G401 (cell line): ENCODE measurements around the gene XPO6. TPM values are rescaled to one million over a fixed set of nuclear protein-coding genes. Genes with fewer than 3 reads are reported as not detected.
A peak's percentile ranks its signal among the peaks of the same experiment; 100 is the strongest.

ENCODE experiments used
- DNase-seq: peaks from one replicate; pipeline ENCODE4 v3.0.0-alpha.2; 2015; ENCODE audit warnings: low spot score
- in situ Hi-C: cut with HindIII; loops from 2 replicates; pipeline ENCODE4 v1.10.0; 2016; ENCODE audit warnings: low sequenced_read_pairs, mixed read lengths
- total RNA-seq: library from RNA; depleted of rRNA; stranded (reverse); fragments of >200 nt; shearing (Covaris generic); gene quantifications from 2 replicates; pipeline ENCODE4 v1.2.3, GENCODE V29; 2014

Gene XPO6
- total RNA-seq, 1 experiment from 2014 or later: 98.0 TPM

DNA sequence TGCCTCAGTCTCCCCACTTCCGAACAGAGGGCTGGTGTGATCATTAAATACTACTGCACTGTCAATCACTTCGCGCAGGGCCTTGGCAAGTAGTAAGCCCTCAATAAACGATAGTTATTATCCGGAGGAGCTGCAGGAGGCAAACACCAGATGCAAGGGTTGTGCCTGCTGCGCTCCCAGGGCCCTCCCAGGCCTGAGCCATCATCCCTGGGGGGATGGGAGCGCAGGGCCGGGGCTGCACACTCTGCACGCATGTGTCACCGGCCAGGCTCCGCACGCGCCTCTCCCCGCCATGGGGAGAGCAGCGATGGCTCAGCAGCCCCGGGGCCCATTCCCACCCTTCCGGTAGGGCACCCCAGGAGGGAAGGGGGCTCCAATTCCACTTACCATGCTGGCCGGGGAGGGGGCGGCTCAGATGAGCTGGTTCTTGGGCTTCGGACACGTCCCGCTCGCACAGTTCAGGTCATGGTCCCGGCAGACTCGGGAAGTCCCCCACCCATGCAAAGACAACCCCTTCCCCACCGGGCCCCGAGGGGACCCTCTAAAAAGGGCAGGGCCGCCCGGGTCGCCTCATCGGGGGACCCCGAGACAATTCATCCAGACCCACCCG lies 681 bp downstream of the XPO6 start:
- DNase-seq: peak; percentile 51
- in situ Hi-C loops: no loop called here

DNA sequence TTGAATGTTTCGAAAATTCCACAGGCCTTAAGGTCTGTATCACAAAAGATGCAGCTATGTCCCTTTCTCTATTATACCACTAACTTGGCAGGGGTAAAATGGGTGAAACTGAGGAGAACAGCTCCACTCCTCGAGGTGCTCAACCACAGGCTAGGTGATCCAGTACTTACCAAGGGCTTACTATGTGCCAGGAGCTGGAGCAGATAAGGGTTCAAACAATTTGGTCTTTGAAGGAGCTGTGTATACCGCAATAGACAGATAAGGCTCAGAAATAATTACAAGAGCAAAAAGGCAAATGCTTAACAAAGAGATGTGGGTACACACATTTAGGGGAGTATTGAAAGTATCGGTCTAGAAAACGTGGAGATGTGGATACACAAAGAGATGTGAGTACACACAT lies 1.5 kb downstream of the XPO6 start:
- DNase-seq: peak; percentile 29
- in situ Hi-C loops: no loop called here

DNA sequence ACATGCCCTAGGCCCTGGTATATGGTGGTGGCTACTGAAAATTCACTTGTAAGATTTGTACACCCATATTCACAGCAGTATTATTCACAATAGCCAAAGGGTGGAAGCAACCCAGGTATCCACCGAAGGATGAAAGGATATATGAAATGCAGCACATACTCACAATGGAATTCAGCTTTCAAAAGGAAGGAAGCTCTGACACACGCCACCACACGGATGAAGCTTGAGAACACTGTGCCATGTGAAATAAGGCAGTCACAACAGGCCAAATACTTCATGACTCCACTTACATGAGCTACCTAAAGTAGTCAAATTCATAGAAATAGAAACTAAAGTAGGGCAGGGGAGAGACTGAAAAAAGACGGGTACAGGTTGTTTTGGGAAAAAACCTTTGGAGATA lies 2.9 kb downstream of the XPO6 start:
- no peak for DNase-seq
- in situ Hi-C loops: no loop called here

DNA sequence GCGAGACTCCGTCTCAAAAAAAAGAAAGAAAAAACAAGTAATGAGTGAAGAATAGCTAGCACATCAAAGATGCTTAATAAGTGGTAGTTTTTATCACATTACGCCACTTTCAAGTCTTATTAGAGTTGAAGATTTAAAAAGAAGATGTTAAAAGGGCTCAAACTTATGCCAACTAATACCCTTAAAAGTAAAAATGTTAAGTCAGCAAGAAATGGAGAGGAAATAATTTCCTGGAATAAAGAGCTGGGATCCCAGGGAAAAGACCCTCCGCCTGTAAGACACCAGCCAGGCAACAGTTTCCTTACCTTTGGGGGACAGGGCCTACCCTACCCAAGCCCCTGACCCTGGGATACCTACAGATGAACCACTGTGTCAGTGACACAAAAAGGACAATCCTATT lies 3.6 kb downstream of the XPO6 start:
- in situ Hi-C loops: no loop called here
- no peak for DNase-seq

DNA sequence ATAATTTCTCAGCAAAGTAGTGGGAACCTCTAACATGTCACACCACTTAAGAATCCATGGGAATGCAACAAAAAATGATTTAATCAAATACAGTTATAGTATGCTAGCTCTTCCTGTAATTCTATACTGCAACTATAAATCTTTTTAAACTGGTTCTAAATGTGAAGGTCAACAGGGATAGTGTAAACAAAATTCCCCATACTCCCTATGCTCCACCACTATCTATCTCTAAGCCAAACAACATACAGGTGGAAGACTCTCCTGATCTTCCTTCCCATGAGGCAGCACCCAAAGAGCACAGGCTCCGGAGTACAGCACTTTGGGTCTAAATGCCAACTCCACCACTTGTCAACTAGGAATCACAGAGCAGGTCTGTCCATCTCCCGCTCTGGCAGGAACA lies 4.4 kb downstream of the XPO6 start:
- in situ Hi-C loops: no loop called here
- DNase-seq: no peak

DNA sequence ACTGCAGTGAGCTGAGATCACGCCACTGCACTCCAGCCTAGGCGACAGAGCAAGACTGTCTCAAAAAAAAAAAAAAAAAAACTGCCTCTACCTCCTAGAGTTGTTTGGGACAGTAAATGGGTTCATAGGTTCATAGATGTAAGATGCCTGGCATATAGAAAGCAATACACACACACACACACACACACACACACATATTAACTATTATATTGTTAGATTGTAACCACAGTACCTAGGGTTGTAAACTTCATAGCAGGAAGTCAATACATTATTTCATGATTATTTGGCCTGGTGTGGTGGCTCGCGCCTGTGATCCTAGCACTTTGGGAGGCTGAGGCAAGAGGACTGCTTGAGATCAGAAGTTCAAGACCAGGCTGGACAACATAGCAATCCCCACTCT lies 5.8 kb downstream of the XPO6 start:
- no peak for DNase-seq
- in situ Hi-C loops: no loop called here

DNA sequence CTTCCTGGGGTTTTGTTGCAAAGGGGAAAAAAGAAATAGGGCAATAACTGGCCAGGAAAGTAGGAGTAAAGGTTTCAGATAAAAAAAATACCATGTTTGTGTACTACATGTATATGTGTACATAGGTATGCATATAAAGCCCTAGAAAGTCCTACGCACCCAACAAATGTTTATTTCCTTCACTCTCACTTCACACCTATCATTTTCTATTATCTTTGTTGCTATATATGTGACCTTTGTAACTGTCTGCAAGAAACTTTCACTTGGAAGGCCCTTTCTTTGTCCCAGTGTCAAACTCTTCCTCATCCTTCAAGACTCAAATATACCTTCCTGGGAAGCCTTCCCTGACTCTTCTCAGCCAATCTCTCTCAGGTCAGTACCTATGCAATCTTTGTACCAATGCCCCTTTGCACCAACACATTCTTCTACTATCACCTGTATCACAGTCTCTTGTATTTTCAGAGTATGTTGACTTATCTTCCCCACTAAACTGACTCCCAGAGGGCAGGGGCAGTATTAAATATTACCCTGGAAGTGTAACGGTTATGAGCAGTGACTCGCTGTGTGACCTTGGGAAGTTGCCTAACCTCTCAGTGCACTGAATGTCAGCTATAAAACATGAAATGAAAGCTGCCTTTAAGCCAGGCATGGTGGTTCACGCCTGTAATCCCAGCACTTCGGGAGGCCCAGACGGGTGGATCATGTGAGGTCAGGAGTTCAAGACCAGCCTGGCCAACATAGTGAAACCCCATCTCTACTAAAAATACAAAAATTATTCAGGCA lies 6.5 kb downstream of the XPO6 start:
- in situ Hi-C loops: no loop called here
- no peak for DNase-seq

DNA sequence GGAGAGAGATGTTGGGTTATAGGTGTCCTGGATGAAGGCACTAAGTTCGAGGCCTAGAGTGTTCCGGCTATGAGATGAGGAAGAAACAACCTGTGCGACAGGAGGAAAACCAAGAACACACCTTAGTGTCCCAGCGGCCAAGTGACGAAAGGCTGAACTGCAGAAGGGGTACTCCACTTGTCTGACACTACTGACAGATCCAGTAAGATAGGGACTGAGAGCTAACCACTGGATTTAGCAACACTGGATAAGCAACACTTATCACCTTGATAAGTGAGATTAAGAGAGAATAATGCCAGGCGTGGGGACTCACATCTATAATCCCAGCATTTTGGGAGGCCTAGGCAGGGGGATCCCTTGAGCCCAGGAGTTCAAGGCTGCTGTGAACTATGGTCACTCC lies 7.1 kb downstream of the XPO6 start:
- in situ Hi-C loops: no loop called here

DNA sequence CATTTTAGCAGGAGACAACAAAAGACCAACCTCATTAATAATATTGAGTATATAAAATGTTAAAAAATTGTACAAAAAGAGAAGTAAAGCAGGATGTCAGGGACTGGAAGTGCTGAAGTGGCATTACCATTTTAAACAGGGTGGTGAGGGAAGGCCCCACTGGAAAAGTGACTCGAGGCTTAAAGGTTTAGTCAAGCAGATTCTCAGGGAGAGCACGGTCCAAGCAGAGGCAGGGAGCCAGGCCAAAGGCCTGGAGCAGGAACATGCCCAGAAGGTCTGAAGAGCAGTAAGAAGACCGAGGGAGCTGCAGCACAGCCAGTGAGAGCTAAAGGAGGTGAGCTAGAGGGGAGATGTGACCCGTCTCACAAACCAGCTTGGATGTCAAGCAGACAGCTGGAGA lies 7.6 kb downstream of the XPO6 start:
- no peak for DNase-seq
- in situ Hi-C loops: no loop called here

More for the DNA sequence above, 7.1 kb downstream of the XPO6 start:
- no peak for DNase-seq

DNA sequence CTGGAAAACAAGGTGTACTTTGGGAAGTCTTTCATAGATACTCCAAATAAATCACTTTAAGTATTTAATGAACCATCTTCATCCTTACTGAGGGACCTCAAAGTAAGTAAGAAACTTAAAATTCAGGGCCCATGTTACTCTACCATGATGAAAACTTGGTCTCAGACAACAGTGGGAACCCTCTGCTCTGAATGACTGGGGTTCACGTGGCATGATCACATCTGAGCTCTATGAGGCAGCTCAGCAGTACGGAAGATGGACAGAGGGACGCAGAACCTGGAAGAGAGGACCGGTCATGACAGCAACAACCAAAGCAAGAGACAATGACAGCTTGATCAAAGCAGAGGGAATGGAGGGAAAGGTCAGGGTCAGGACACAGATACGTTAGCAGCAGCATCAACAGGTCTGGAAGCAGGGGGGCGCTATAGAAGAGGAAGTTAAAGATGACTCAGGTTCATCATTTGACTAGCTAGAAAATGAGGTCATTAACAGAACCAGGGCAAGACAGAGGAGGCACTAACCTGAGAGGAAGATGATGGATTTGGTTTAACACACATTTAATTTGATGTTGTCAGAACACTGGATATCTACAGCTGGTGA lies 9.5 kb downstream of the XPO6 start:
- DNase-seq: no peak
- in situ Hi-C loops: no loop called here

DNA sequence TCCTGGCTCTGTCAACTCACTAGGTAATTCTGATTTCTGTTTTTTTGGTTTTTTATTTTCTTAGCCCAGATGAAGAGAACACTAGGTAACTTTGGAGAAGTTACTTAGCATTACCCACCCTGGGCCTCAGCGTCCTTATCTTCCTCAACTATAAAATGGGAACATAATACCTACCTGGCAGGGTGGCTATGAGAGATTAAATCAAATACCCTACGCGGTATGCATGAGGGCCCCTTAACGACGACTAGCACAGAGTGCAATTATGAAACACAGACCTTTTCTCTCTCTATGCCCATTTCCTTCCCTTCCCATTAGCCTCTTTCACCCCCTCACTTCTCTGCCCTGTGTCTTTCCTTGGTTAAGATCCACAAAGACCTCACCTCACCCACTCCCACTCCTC lies 11.1 kb downstream of the XPO6 start:
- no peak for DNase-seq
- in situ Hi-C loops: no loop called here

DNA sequence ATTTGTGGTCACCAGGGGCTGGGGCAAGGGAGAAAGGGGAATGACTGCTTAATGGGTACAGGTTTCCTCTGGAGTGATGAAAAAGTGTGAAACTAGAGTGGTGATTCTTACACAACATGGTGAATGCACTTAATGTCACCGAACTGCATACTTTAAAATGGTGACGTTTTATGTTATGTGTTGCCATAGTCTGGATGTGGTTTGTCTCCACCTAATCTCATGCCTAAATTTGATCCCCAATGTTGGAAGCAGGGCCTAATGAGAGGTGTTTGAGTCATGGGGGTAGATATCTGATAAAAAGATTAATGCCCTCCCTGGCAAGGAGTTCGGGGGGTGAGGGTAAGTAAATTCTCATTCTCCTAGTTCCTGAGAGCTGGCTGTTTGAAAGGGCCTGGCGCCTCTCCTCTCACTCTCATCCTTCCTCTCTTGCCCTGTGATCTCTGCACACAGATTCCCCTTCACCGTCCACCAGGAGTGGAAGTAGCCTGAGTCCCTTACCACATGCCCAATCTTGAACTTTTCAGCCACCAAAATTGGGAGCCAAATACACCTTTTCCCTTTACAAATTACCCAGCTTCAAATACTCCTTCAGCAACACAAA lies 15.3 kb downstream of the XPO6 start:
- in situ Hi-C loops: no loop called here
- no peak for DNase-seq

DNA sequence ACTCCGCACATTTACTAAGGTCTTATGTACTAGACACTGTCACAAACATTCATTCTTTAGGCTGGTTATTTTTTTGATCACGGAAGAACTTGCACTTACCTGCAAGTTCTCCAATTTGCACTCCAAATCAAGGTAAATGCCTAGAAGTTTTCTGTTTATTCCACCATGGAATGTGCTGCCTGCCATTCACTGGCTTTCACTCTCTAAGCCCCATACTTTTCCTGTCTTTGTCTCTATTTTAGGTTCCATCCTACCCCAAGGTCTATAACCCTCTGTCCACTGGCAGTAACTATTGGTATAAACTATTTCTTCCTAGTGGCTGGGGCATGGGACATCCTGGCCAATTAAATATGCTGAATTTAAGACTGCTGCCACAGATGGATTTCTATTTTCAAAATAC lies 15.9 kb downstream of the XPO6 start:
- no peak for DNase-seq
- in situ Hi-C loops: no loop called here

DNA sequence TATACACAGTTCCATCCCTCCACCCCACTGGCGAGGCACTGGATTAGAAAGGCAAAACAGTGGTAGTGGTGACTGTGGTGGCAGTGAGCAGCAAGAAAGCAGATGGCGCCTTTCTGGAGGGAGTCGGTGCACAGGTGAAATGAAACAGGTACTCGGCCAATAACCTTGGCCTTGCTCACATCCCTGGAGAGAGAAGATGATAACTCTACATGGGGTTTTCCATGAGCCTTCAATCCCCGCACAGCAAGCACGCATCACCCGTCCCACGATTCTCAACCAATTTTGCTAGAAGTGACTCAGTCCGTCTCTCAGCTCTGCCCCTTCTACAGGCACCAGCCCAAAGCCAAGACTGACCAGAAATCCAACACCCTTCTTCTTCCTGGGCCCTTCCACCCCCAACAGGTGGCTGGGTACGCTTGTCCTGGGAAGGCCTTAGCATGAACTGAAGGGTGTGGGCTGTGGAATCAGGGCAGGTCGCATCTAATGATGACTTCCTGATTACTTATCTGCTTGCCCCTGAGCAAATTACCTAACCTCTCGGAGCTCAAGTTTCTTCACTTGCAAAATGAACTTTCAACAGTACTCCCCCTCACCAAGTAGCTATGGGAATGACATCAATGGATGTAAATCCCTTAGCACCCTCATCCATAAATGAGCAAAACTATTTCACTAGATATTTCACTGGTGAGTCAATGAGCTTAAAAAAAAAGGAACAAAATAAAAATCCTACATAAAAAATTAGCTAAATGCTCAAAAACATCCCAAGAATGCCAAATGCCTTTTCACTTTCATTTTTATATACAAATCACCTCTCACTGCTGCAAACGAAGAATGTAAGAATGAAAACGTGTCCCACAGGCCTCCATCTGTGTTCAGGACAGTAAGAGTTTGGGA lies 18.0 kb downstream of the XPO6 start:
- DNase-seq: peak; percentile 27
- in situ Hi-C loops: no loop called here

DNA sequence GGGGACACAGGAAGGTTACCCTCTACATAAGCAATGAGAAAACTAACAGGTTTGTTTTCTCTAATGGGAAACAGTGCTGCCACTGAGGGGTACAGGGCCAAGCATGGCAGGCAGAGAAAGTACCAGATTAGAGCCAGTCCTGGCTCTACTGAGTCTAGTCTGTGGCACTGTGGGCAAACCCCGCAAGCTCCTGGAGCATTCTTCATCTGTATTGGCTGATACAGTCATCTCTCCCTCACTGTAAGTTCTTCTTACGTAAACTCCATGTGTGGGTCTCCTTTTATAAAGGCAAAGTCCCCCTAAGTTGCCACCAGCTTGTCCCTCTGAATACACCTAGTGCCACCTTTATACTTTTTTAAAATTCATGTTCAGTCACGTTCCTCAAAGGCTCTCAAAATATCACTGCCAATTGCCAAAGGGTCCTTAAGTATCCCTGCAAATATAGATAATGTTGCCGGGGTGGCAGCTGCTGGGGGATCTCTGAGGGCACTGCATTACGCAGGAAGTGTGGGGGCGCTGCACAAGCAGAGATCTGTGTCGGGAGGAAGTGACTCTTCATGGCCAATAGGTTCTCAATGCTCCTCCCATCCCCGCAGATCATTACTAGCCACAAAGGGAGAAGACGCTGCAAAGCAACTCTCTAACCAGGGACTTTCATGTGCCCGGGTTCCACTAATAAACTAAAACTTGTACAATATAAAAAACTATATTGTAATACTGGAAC lies 18.8 kb downstream of the XPO6 start:
- DNase-seq: no peak
- in situ Hi-C loops: no loop called here

DNA sequence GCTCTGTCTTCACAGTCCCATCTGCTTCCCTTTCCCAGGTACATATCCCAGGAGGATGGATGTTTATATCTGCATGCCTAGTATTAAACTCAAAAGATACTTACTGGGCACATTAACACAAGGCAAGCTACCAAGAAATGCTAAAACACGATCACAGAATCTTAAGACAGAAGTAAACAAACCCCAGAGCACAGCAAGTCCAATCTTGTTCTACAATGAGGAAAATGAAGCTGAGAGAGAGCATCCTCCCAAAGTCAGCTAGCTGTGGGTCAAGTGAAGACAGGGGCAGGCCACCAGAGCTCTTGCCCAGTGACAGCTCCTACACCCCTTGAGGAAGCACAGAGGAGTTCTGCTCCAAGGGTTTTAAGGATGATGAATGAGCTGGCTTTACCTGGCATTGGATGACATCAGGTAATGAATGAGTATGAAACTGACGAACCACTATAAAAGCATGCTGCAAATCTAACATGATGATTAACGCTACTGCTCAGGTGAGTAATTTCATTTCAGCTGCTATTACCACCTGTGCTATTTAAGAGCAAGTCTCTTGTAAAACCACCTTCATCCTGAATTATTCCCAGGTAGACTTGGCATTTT lies 20.3 kb downstream of the XPO6 start:
- in situ Hi-C loops: no loop called here
- DNase-seq: no peak

DNA sequence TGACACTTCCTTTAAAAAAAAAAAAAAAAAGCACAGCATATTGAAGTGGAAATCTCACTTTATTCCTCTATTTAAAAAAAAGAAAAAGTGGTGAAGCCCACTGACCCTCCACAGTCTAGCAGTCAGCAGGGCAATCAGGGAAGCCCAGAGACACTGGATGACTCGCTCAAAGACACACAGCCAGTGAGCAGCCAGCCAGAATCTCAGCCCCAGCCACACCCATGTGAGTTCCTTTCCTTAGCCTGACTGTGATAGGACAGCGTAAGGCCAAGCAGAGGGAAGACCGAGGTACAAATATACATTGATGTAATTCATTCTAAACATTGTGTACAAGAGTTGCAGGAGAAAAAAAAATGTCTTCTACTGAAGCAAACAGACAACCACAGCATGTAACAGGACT lies 22.5 kb downstream of the XPO6 start:
- in situ Hi-C loops: no loop called here
- no peak for DNase-seq

DNA sequence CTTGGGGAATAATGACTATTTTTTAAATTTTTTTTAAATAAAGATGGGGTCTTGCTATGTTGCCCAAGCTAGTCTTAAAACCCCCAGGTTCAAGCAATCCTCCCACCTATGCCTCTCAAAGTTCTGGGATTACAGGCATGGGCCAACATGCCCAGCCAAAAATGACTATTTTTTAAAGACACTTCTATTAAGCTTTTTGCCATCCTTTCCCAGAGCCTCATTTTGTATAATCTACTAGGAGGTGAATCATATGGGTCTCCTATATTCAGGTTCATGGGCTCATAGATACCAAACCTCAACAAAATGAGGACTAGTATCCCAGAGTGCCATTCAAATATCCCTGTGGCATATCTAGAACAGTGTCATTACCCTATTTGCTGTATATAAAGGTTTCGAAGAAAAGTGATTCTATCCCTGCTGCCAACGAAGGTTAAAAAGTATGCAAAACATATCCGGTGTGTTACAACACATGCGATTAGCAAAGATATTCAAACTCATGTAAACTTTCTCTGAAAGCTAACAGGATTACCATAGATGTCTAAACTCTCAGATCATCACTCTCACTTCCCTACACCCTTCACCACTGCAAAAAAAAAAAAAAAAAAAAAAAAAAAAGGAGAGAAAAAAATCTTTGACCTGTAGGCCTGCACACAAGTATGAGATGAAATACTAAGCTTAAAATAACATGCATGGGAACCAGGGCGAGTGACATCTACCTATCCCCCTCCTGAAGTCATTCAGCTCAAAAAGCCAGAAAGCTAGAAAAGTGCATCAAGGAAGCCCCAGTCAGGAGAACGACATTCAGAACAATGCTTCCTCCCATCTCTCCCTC lies 23.5 kb downstream of the XPO6 start:
- in situ Hi-C loops: no loop called here

More for the DNA sequence above, 23.5 kb downstream of the XPO6 start:
- DNase-seq: no peak
